Stimulated activated CD8-positive, alpha-beta memory T cell treated with anti-CD3 and anti-CD28 coated beads, Interleukin-7, amount 100 ng/mL, for 1 hour (primary cell): ENCODE data around the gene ATP1B4.
A peak's percentile ranks its signal among the peaks of the same experiment; 100 is the strongest.
"Not testable (repeated sequence)": the region's sequence is repeated elsewhere in the genome, so short reads cannot be mapped to it uniquely, and the experiment has no call there.

ENCODE experiments used
- DNase-seq, 2 donors: peaks; one replicate each; pipeline ENCODE4 v3.0.0-alpha.2; 2020; ENCODE audit warnings: low read depth in 2 of 2

Gene ATP1B4

GRCh38 chrX:120361764-120362305 lies at the start of gene ATP1B4:
ATP1B4 (plus strand) TSS chrX:120362089; CDS start chrX:120362169, 80 bp downstream.
- no peak for DNase-seq

GRCh38 chrX:120315776-120316175 lies 46.1 kb upstream of the ATP1B4 start:
- no peak for DNase-seq

GRCh38 chrX:120316587-120317283 lies 45.2 kb upstream of the ATP1B4 start:
- no peak for DNase-seq

- no peak for DNase-seq
These were observed 43.5 kb upstream of the ATP1B4 start for GRCh38 chrX:120318411-120318810.

GRCh38 chrX:120321520-120322281 lies 40.2 kb upstream of the ATP1B4 start:
- DNase-seq = no peak

GRCh38 chrX:120331116-120331515 lies 30.8 kb upstream of the ATP1B4 start:
- DNase-seq = no peak

GRCh38 chrX:120332394-120332793 lies 29.5 kb upstream of the ATP1B4 start:
- DNase-seq = no peak

GRCh38 chrX:120334151-120334550 lies 27.7 kb upstream of the ATP1B4 start:
- no peak for DNase-seq

- no peak for DNase-seq
These were observed 27.3 kb upstream of the ATP1B4 start for GRCh38 chrX:120334603-120335002.

GRCh38 chrX:120335289-120335688 lies 26.6 kb upstream of the ATP1B4 start:
- DNase-seq = no peak

- DNase-seq = no peak
These were observed 25.0 kb upstream of the ATP1B4 start for GRCh38 chrX:120336899-120337298.

GRCh38 chrX:120344566-120344965 lies 17.3 kb upstream of the ATP1B4 start:
- not testable (repeated sequence) for DNase-seq

- no peak for DNase-seq
These were observed 11.3 kb upstream of the ATP1B4 start for GRCh38 chrX:120350450-120351138.

- no peak for DNase-seq
These were observed 5.8 kb upstream of the ATP1B4 start for GRCh38 chrX:120356084-120356483.

GRCh38 chrX:120357186-120357585 lies 4.7 kb upstream of the ATP1B4 start:
- DNase-seq = no peak

- DNase-seq = no peak
These were observed 3.0 kb upstream of the ATP1B4 start for GRCh38 chrX:120358737-120359456.

GRCh38 chrX:120365320-120365719 lies 3.4 kb downstream of the ATP1B4 start:
- DNase-seq = peak in 1 of 2 donors; percentile 14

GRCh38 chrX:120365968-120366367 lies 4.1 kb downstream of the ATP1B4 start:
- no peak for DNase-seq

- no peak for DNase-seq
These were observed 4.9 kb downstream of the ATP1B4 start for GRCh38 chrX:120366794-120367193.

- no peak for DNase-seq
These were observed 5.7 kb downstream of the ATP1B4 start for GRCh38 chrX:120367402-120368109.
